Measurements from ENCODE around the gene RAX2.

Gene RAX2

GRCh38 chr19:3783660-3784584 lies 11.9 kb upstream of the RAX2 start:
- FAIRE-seq: no peak
- no peak for DNase-seq (ENCODE audit: insufficient read length)
- TF ChIP-seq TAF1 (IDR thresholded peaks at IDR 0.05; ENCODE audit: borderline replicate concordance, low read depth, low read length): no peak
- no peak for TF ChIP-seq POLR2AphosphoS5 (IDR thresholded peaks at IDR 0.05; ENCODE audit: low read depth, low read length)
- TF ChIP-seq POLR2A (IDR thresholded peaks at IDR 0.05; ENCODE audit: low read depth, low read length): no peak

- FAIRE-seq (no peak), DNase-seq (ENCODE audit: insufficient read length) (no peak)
- TF ChIP-seq POLR2A (IDR thresholded peaks at IDR 0.05; ENCODE audit: low read depth, low read length) (no peak), POLR2AphosphoS5 (IDR thresholded peaks at IDR 0.05; ENCODE audit: low read depth, low read length) (no peak), TAF1 (IDR thresholded peaks at IDR 0.05; ENCODE audit: borderline replicate concordance, low read depth, low read length) (no peak)
Observed at GRCh38 chr19:3782903-3783302, 10.9 kb upstream of the RAX2 start.

- FAIRE-seq (no peak), DNase-seq (ENCODE audit: insufficient read length) (no peak)
- no peak for TF ChIP-seq POLR2AphosphoS5 (IDR thresholded peaks at IDR 0.05; ENCODE audit: low read depth, low read length)
- TF ChIP-seq POLR2A (IDR thresholded peaks at IDR 0.05; ENCODE audit: low read depth, low read length): no peak
- TF ChIP-seq TAF1 (IDR thresholded peaks at IDR 0.05; ENCODE audit: borderline replicate concordance, low read depth, low read length): no peak
Observed at GRCh38 chr19:3782330-3782729, 10.3 kb upstream of the RAX2 start.

GRCh38 chr19:3781603-3782002 lies 9.6 kb upstream of the RAX2 start:
- DNase-seq (ENCODE audit: insufficient read length) (no peak), FAIRE-seq (no peak)

GRCh38 chr19:3780786-3781304 lies 8.8 kb upstream of the RAX2 start:
- TF ChIP-seq TAF1 (IDR thresholded peaks at IDR 0.05; ENCODE audit: borderline replicate concordance, low read depth, low read length) (no peak), POLR2A (IDR thresholded peaks at IDR 0.05; ENCODE audit: low read depth, low read length) (no peak), POLR2AphosphoS5 (IDR thresholded peaks at IDR 0.05; ENCODE audit: low read depth, low read length) (no peak)
- FAIRE-seq (no peak), DNase-seq (ENCODE audit: insufficient read length) (no peak)

More at GRCh38 chr19:3781603-3782002, 9.6 kb upstream of the RAX2 start:
- TF ChIP-seq POLR2AphosphoS5 (IDR thresholded peaks at IDR 0.05; ENCODE audit: low read depth, low read length): no peak

- DNase-seq (ENCODE audit: insufficient read length) (no peak), FAIRE-seq (no peak)
- TF ChIP-seq TAF1 (IDR thresholded peaks at IDR 0.05; ENCODE audit: borderline replicate concordance, low read depth, low read length): no peak
- no peak for TF ChIP-seq POLR2A (IDR thresholded peaks at IDR 0.05; ENCODE audit: low read depth, low read length)
- TF ChIP-seq POLR2AphosphoS5 (IDR thresholded peaks at IDR 0.05; ENCODE audit: low read depth, low read length): no peak
Observed at GRCh38 chr19:3778899-3779723, 7.1 kb upstream of the RAX2 start.

GRCh38 chr19:3778104-3778867 lies 6.3 kb upstream of the RAX2 start:
- DNase-seq (ENCODE audit: insufficient read length) (no peak), FAIRE-seq (no peak)
- TF ChIP-seq TAF1 (IDR thresholded peaks at IDR 0.05; ENCODE audit: borderline replicate concordance, low read depth, low read length) (no peak), POLR2A (IDR thresholded peaks at IDR 0.05; ENCODE audit: low read depth, low read length) (no peak), POLR2AphosphoS5 (IDR thresholded peaks at IDR 0.05; ENCODE audit: low read depth, low read length) (no peak)

GRCh38 chr19:3776479-3777040 lies 4.5 kb upstream of the RAX2 start:
- DNase-seq (ENCODE audit: insufficient read length): no peak
- FAIRE-seq: no peak
- no peak for TF ChIP-seq POLR2AphosphoS5 (IDR thresholded peaks at IDR 0.05; ENCODE audit: low read depth, low read length)
- TF ChIP-seq POLR2A (IDR thresholded peaks at IDR 0.05; ENCODE audit: low read depth, low read length): no peak
- TF ChIP-seq TAF1 (IDR thresholded peaks at IDR 0.05; ENCODE audit: borderline replicate concordance, low read depth, low read length): no peak

- TF ChIP-seq POLR2AphosphoS5 (IDR thresholded peaks at IDR 0.05; ENCODE audit: low read depth, low read length): no peak
- FAIRE-seq: no peak
Observed at GRCh38 chr19:3775831-3776230, 3.8 kb upstream of the RAX2 start.

GRCh38 chr19:3775374-3775711 lies 3.3 kb upstream of the RAX2 start:
- no peak for DNase-seq (ENCODE audit: insufficient read length)
- FAIRE-seq: no peak
- TF ChIP-seq POLR2AphosphoS5 (IDR thresholded peaks at IDR 0.05; ENCODE audit: low read depth, low read length) (no peak), TAF1 (IDR thresholded peaks at IDR 0.05; ENCODE audit: borderline replicate concordance, low read depth, low read length) (no peak), POLR2A (IDR thresholded peaks at IDR 0.05; ENCODE audit: low read depth, low read length) (no peak)

More at GRCh38 chr19:3775831-3776230, 3.8 kb upstream of the RAX2 start:
- no peak for DNase-seq (ENCODE audit: insufficient read length)
